Body of pancreas (tissue), 4 donors: ENCODE data around the gene KIAA0040.

Source experiments
- CTCF ChIP-seq, 7 experiments: fragments of 450-650 bp in 4 of 7; fragments of 200-600 bp in 3 of 7; sonication (generic) in 3 of 7; IDR thresholded peaks; one replicate each; pipeline ENCODE4 v1.5.1; 2016 to 2019; ENCODE audit warnings: antibody characterized with exemption in 7 of 7
- POLR2A ChIP-seq, 3 donors: fragments of 450-650 bp; IDR thresholded peaks; one replicate each; pipeline ENCODE4 v1.6.1; 2016; ENCODE audit warnings: antibody characterized with exemption in 3 of 3, mild to moderate bottlenecking in 2 of 3

DNA sequence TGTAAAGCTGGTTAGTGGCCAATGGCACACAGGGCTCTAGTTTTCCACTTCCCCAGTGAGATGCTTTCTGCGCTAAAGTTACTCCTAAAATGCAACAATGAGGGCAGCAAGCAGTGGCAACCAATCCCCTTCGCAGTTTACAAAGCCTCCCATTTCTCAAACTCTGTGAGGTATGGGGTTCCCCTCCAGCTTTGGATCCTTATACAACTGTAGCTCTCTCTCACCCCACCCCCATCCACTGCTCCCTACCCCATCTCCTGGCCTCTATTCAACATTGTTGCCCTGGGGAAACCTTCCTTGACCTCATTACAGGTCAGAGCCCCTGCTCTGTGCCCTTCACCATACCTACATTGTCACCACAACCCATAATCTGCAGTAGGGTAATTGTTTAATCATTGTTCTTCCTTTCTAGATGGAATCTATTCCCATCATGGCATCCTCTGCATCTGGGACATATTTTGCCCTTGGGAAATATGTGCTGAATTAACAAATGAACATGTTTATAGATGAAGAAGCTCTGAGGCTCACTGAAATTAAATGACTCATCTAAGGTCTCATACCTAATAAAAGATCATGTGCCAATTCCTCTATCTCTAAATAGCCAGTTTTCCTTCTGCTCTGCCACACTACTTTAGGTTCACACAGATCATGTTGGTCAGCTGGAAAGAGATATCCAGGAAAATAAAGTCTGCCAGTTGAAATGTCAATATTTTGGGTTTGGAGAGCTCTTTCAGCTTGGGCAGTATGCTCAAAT, 12.6 kb downstream of the KIAA0040 start:
- TF ChIP-seq CTCF (IDR thresholded peaks at IDR 0.05) (no peak), POLR2A (IDR thresholded peaks at IDR 0.05) (no peak)
